Epithelial cell of esophagus (primary cell): ENCODE measurements around the gene CHIT1.
"Not testable (repeated sequence)": the region's sequence is repeated elsewhere in the genome, so short reads cannot be mapped to it uniquely, and the experiment has no call there.

ENCODE experiments used
- DNase-seq: peaks from one replicate; pipeline ENCODE4 v3.0.0; 2010; ENCODE audit warnings: low read depth
- H3K4me3 ChIP-seq: 2 replicates; pipeline ENCODE4 v1.5.1; 2011; ENCODE audit warnings: mild to moderate bottlenecking, low read length, control low read depth
- CTCF ChIP-seq: IDR thresholded peaks from 2 replicates; pipeline ENCODE4 v1.5.1; 2011; ENCODE audit warnings: low read depth, mild to moderate bottlenecking, low read length, control low read depth, inconsistent platforms; ENCODE audit not compliant: insufficient read depth; ENCODE audit errors: missing control alignments

CHIT1 gene

GRCh38 chr1:203270448-203270847 lies 41.0 kb upstream of the CHIT1 start:
- peak; percentile 4 for TF ChIP-seq CTCF
- no peak for DNase-seq

GRCh38 chr1:203269654-203270020 lies 40.2 kb upstream of the CHIT1 start:
- TF ChIP-seq CTCF, result no peak
- no peak overlapping the region for H3K4me3 ChIP-seq
- no peak for DNase-seq

More at GRCh38 chr1:203270448-203270847, 41.0 kb upstream of the CHIT1 start:
- H3K4me3 ChIP-seq, result no peak overlapping the region

GRCh38 chr1:203268901-203269653 lies 39.6 kb upstream of the CHIT1 start:
- H3K4me3 ChIP-seq, result no peak overlapping the region
- DNase-seq, result peak; percentile 85
- TF ChIP-seq CTCF, result peak; percentile 97

GRCh38 chr1:203267912-203268311 lies 38.4 kb upstream of the CHIT1 start:
- DNase-seq, result no peak
- peak overlapping the region; percentile 65 for H3K4me3 ChIP-seq

GRCh38 chr1:203267347-203267846 lies 37.9 kb upstream of the CHIT1 start:
- DNase-seq, result peak; percentile 86
- H3K4me3 ChIP-seq, result peak overlapping the region; percentile 65
- peak; percentile 98 for TF ChIP-seq CTCF

More at GRCh38 chr1:203267912-203268311, 38.4 kb upstream of the CHIT1 start:
- TF ChIP-seq CTCF, result no peak

- not testable (repeated sequence) for H3K4me3 ChIP-seq
Measured at GRCh38 chr1:203266140-203266539, 36.7 kb upstream of the CHIT1 start.

GRCh38 chr1:203265541-203265940 lies 36.1 kb upstream of the CHIT1 start:
- no peak for TF ChIP-seq CTCF
- H3K4me3 ChIP-seq, result no peak overlapping the region
- peak; percentile 76 for DNase-seq

More at GRCh38 chr1:203266140-203266539, 36.7 kb upstream of the CHIT1 start:
- DNase-seq, result not testable (repeated sequence)
